ENCODE measurements around the gene C1QTNF8.
A peak's percentile ranks its signal among the peaks of the same experiment; 100 is the strongest.
"Not testable (repeated sequence)": the region's sequence is repeated elsewhere in the genome, so short reads cannot be mapped to it uniquely, and the experiment has no call there.

Gene C1QTNF8

GRCh38 chr16:1091992-1092552, 4.0 kb downstream of the C1QTNF8 start:
- no peak for DNase-seq

GRCh38 chr16:1090620-1091587, 5.1 kb downstream of the C1QTNF8 start:
- DNase-seq = no peak

DNA sequence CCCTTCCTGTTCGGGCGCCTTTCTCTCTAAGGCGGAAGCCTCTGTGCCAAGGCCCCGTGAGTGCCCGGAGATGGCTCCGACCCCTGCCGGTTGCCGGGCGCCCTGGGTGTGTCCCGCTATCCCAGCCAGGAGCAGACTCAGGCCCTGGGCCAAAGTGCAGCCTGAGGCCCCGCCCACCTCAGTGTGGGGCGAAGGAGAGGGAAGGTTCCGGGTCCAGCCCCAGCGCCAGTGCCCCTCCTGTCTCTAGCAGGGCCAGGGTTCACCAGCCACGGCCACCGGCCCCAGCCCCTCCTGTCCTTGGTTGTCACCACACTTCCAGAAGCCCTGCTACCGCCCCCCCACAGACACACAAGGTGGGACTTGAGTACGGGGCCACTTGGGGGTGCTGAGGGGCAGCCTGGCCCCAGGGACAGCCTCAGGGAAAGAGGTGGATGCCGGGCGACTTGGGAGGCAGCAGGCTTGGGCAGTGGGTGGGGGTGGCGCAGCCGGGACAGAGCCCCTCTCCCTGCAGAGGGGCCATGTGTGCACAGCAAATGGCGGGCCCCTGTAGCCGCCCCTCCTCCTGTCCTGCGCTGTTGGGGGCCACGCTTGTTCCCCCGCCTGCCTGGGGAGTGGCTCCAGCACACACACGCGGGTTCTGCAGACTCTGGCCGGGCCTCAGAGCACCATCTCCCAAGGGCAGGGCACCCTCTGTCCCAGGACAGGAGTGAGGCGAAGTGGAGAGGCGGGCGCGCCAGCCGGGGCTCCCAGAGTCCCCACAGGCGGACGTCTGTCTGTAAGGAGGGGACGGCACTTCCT, 6.0 kb downstream of the C1QTNF8 start:
- no peak for DNase-seq

GRCh38 chr16:1089439-1089821, 6.6 kb downstream of the C1QTNF8 start:
- no peak for DNase-seq

- DNase-seq = no peak
Observed at GRCh38 chr16:1088295-1089170, 7.5 kb downstream of the C1QTNF8 start.

DNA sequence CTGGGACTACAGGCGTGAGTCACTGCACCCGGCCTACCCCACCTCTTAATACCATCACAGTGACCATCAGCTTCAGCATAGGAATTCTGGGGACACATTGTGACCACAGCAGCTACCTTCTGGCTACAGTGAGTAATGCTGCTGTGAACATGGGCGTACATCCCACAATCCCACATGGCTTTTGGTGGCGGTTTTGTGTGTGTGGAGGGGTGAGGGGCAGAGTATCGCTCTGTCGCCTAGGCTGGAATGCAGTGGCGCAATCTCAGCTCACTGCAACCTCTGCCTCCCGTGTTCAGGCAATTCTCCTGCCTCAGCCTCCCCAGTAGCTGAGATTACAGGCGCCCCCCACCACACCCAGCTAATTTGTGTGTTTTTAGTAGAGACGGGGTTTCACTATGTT, 9.6 kb downstream of the C1QTNF8 start:
- DNase-seq = not testable (repeated sequence)

- no peak for DNase-seq
Observed at GRCh38 chr16:1084971-1085370, 11.1 kb downstream of the C1QTNF8 start.

GRCh38 chr16:1082952-1083675, 12.9 kb downstream of the C1QTNF8 start:
- DNase-seq = no peak

GRCh38 chr16:1082266-1082951, 13.6 kb downstream of the C1QTNF8 start:
- no peak for DNase-seq

DNA sequence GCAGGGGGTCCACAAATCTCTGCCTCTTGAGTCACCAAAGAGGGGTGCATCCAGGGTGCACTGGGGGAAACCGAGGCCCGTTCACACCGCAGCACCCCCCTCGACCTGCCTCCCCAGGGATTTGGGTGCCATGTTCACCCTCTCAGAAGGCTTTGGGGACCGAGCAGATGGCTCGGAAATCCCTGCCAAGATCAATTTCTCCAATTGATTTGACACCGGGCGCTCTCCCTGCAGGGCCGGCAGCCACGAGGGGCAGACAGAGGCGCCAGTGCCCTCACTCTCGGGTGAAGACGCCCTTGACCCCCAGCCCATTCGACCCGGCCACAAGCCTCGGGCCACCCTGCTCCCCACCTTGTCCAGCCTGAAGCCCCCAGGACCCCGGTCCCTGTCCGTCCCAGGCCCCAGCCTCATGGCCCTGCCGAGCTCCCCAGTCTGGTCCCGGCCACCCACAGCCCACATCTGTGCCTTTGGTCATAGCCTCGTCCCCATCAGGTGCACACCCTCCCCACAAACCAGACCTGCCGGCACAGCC, 14.2 kb downstream of the C1QTNF8 start:
- no peak for DNase-seq

GRCh38 chr16:1080801-1081733, 15.0 kb downstream of the C1QTNF8 start:
- DNase-seq = no peak

GRCh38 chr16:1079786-1080525, 16.1 kb downstream of the C1QTNF8 start:
- DNase-seq = no peak

DNA sequence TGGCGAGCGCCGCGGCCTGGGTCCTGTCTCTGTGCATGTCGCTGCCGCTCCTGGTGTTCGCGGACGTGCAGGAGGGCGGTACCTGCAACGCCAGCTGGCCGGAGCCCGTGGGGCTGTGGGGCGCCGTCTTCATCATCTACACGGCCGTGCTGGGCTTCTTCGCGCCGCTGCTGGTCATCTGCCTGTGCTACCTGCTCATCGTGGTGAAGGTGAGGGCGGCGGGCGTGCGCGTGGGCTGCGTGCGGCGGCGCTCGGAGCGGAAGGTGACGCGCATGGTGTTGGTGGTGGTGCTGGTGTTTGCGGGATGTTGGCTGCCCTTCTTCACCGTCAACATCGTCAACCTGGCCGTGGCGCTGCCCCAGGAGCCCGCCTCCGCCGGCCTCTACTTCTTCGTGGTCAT, 16.7 kb downstream of the C1QTNF8 start:
- DNase-seq = no peak

DNA sequence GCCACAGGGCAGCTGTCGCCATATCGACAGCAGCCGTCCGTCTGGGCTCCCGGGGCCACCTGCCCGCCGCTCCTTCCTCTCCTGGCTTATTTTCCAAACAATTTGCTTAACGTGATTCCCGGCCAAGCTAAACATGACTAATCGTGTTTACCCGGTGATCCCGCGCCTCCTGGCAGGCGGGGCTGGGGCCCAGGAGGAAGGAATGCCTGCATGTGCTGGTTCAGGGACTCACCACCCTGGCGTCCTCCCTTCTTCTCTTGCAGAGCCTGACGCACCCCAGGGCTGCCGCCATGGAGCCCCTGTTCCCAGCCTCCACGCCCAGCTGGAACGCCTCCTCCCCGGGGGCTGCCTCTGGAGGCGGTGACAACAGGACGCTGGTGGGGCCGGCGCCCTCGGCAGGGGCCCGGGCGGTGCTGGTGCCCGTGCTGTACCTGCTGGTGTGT, 17.4 kb downstream of the C1QTNF8 start:
- DNase-seq = peak; percentile 93

GRCh38 chr16:1077877-1078578, 18.0 kb downstream of the C1QTNF8 start:
- no peak for DNase-seq

DNA sequence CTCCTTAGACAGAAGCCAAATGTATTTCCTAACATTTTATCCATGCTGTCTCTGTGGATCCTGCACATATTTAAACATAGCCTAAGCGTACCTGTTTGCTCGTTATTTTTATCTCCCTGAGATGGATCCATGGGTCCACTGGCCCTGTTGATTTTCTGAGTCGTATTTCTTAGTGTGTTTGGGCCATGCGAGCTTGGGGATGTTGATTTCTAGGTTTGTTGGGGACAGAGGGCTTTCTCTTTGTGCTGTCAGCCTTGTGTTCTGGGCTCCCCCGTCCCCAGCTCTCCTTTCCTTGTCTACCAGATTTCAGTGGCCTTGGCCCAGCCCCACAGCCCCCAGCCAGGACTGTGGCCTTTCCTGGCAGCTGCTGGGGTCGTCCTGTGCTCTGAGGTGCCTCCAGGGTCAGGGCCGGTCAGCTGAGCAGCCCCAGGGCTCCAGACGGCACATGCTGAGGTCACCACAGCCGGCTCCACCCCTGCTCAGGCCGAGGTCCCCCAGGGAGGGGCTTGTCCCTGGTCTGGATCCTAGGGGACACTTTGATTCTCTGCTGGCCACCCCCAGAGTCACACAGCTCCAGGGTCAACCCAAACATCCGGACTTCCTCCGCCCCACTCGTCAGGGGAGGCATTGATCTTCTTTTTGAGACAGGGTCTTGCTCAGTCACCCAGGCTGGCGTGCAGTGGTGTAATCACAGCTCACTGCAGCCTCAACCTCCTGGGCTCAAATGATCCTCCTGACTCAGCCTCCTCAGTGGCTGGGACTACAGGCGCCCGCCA, 19.1 kb downstream of the C1QTNF8 start:
- DNase-seq = no peak

- DNase-seq = no peak
Observed at GRCh38 chr16:1075546-1075945, 20.5 kb downstream of the C1QTNF8 start.

- DNase-seq = no peak
Observed at GRCh38 chr16:1074379-1074649, 21.7 kb downstream of the C1QTNF8 start.

Data from COR-L47 (cell line).